GM12878 (cell line): Measurements from ENCODE around the gene CCDC159. TPM values are rescaled to one million over a fixed set of nuclear protein-coding genes. Genes with fewer than 3 reads are reported as not detected.
A peak's percentile ranks its signal among the peaks of the same experiment; 100 is the strongest.

Experiments used
- FOXK2 ChIP-seq: fragments of 450-650 bp; IDR thresholded peaks from 2 replicates; pipeline ENCODE4 v1.6.1; 2017; ENCODE audit warnings: mild to moderate bottlenecking, moderate library complexity
- HCFC1 ChIP-seq: fragments of 150-350 bp; IDR thresholded peaks from 2 replicates; pipeline ENCODE4 v1.6.1; 2014; ENCODE audit warnings: low read length
- HDAC6 ChIP-seq: fragments of 200-600 bp; sonication (generic); IDR thresholded peaks from one replicate; pipeline ENCODE4 v1.8.0; 2017; ENCODE audit warnings: antibody characterized with exemption; ENCODE audit not compliant: unreplicated experiment
- HDGF ChIP-seq: fragments of 450-650 bp; IDR thresholded peaks from 2 replicates; pipeline ENCODE4 v1.6.1; 2016; ENCODE audit warnings: antibody characterized with exemption
- IRF5 ChIP-seq: fragments of 450-650 bp; IDR thresholded peaks from 2 replicates; pipeline ENCODE4 v1.6.1; 2017; ENCODE audit warnings: borderline replicate concordance
- NBN ChIP-seq: fragments of 450-650 bp; IDR thresholded peaks from 2 replicates; pipeline ENCODE4 v1.6.1; 2016
- POU2F2 ChIP-seq: IDR thresholded peaks from 3 replicates; pipeline ENCODE4 v1.6.1; 2011; ENCODE audit warnings: low read depth, mild to moderate bottlenecking, low read length, borderline replicate concordance
- RAD21 ChIP-seq: IDR thresholded peaks from 2 replicates; pipeline ENCODE4 v1.6.1; 2011; ENCODE audit warnings: mild to moderate bottlenecking, low read depth, low read length, moderate library complexity; ENCODE audit not compliant: insufficient read depth
- SUZ12 ChIP-seq: fragments of 200-600 bp; sonication (generic); IDR thresholded peaks from one replicate; pipeline ENCODE4 v1.6.1; 2018; ENCODE audit warnings: antibody characterized with exemption, mild to moderate bottlenecking; ENCODE audit not compliant: unreplicated experiment
- TCF12 ChIP-seq: IDR thresholded peaks from 2 replicates; pipeline ENCODE4 v1.6.1; 2011; ENCODE audit warnings: low read depth, mild to moderate bottlenecking, low read length
- TCF3 ChIP-seq: IDR thresholded peaks from 2 replicates; pipeline ENCODE4 v1.6.1; 2012; ENCODE audit warnings: low read depth, mild to moderate bottlenecking, low read length, borderline replicate concordance; ENCODE audit not compliant: insufficient read depth
- ZBTB11 ChIP-seq: fragments of 450-650 bp; formaldehyde crosslinking; IDR thresholded peaks from 2 replicates; pipeline ENCODE4 v1.5.0; 2022; ENCODE audit warnings: mild to moderate bottlenecking, missing genetic modification characterization
- ZNF207 ChIP-seq: fragments of 450-650 bp; IDR thresholded peaks from 2 replicates; pipeline ENCODE4 v1.6.1; 2014; ENCODE audit warnings: antibody characterized with exemption, mild to moderate bottlenecking, borderline replicate concordance
- ZNF592 ChIP-seq: fragments of 450-650 bp; IDR thresholded peaks from 2 replicates; pipeline ENCODE4 v1.6.1; 2017; ENCODE audit warnings: mild to moderate bottlenecking, moderate library complexity
- ZNF687 ChIP-seq: fragments of 450-650 bp; IDR thresholded peaks from 2 replicates; pipeline ENCODE4 v1.6.1; 2017; ENCODE audit warnings: mild to moderate bottlenecking, moderate library complexity
- ZZZ3 ChIP-seq: IDR thresholded peaks from 2 replicates; pipeline ENCODE4 v1.6.1; 2011; ENCODE audit warnings: low read depth; ENCODE audit not compliant: control insufficient read depth, insufficient read length
- polyA plus RNA-seq, 11 experiments: library from polyadenylated mRNA; depleted of rRNA in 4 of 11; unstranded in 6 of 11; stranded (reverse) in 5 of 11; fragments of >200 nt; fragmentation: Nextera tagmentation in 4 of 11; fragmentation: Illumina TruSeq in 1 of 11; extraction: Ambion mirVana in 4 of 11; extraction: Trizol in 1 of 11; gene quantifications; 1 replicate in 1 of 11; 2 replicates in 10 of 11; pipeline versions ENCODE4 v1.2.1 to v1.2.3, GENCODE V29; 2011 to 2016; ENCODE audit warnings: inconsistent platforms in 2 of 11, missing spikeins in 2 of 11, low read depth in 1 of 11
- total RNA-seq, 4 experiments: library from RNA; depleted of rRNA in 3 of 4; stranded (reverse); fragments of >200 nt in 3 of 4; fragmentation: Illumina TruSeq in 1 of 4; extraction: Trizol in 1 of 4; gene quantifications; 2 replicates each; pipeline versions ENCODE4 v1.2.1 to v1.2.3, GENCODE V29; 2013 to 2021

CCDC159 gene
- total and polyA plus RNA-seq, 10 of the 15 experiments (the other 5 are each of a cell fraction or from before 2014, with no cell fraction given), result 0.61 to 14.7 (median 10.1) TPM

- no peak for TF ChIP-seq IRF5
- no peak; the same call in 1 of the 2 replicates for TF ChIP-seq RAD21
- TF ChIP-seq HDGF, result peak; percentile 48; the same call in 1 of the 2 replicates
- TF ChIP-seq ZNF592, result no peak
- no peak for TF ChIP-seq TCF12
- TF ChIP-seq HCFC1, result no peak
- no peak for TF ChIP-seq SUZ12
- no peak for TF ChIP-seq ZZZ3
- peak; percentile 37; the same call in 1 of the 2 replicates for TF ChIP-seq NBN
- TF ChIP-seq ZNF687, result 0 out of 2 replicates have a peak, but pooled peaks have one; percentile 28
- no peak for TF ChIP-seq HDAC6
- no peak for TF ChIP-seq ZBTB11 (CRISPR knock-in tag)
- no peak for TF ChIP-seq POU2F2
- TF ChIP-seq TCF3, result peak; percentile 52; the same call in 1 of the 2 replicates
- TF ChIP-seq FOXK2, result no peak
- no peak for TF ChIP-seq ZNF207
These were observed 22.1 kb upstream of the CCDC159 start (continued) for GRCh38 chr19:11324079-11324661.
